Endothelial cell of umbilical vein (primary cell): Measurements from ENCODE around the gene LIN7C. TPM values are rescaled to one million over a fixed set of nuclear protein-coding genes. Genes with fewer than 3 reads are reported as not detected.

ENCODE experiments used
- BruUV-seq: library from RNA; stranded (reverse); fragments of 400-500 nt; replicated peaks from 2 replicates; lab custom pipeline; 2021; lab: Mats Ljungman, UMichigan
- CTCF ChIA-PET: fragments of 300-600, 350-600 bp; sonication (Branson Sonifier 250); formaldehyde crosslinking; loops from one replicate; lab custom pipeline; 2021; ENCODE audit warnings: antibody characterized with exemption, inconsistent platforms; lab: Charles Lee
- POLR2A ChIA-PET: fragments of 300-600, 350-600 bp; sonication (Branson Sonifier 250); formaldehyde crosslinking; loops from one replicate; lab custom pipeline; 2021; ENCODE audit warnings: antibody characterized with exemption, inconsistent platforms; lab: Charles Lee
- DNase-seq: peaks from one replicate; pipeline ENCODE4 v3.0.0-alpha.2; 2011; ENCODE audit warnings: low read depth, low spot score
- FAIRE-seq: peaks from 2 replicates; lab custom pipeline; 2011; peaks lifted over from hg19 to GRCh38; lab: Jason Lieb, UNC
- H2AFZ ChIP-seq: 2 replicates; pipeline ENCODE4 v1.6.0; 2012; ENCODE audit warnings: low read depth, low read length, control low read depth, inconsistent platforms
- H3K27ac ChIP-seq: 2 replicates; pipeline ENCODE4 v1.5.1; 2011; ENCODE audit warnings: low read depth, mild to moderate bottlenecking, control low read depth, low read length, moderate library complexity; ENCODE audit not compliant: insufficient read depth
- H3K27me3 ChIP-seq, 2 experiments: 2 replicates each; pipeline versions ENCODE4 v1.6.0 to v1.6.1; 2011; ENCODE audit warnings: low read length in 2 of 2, mixed read lengths in 1 of 2; ENCODE audit not compliant: control insufficient read depth in 2 of 2, insufficient read depth in 2 of 2
- H3K36me3 ChIP-seq, 2 experiments: 2 replicates in 1 of 2; 3 replicates in 1 of 2; pipeline ENCODE4 v1.5.1; 2011; ENCODE audit warnings: low read length in 2 of 2, mild to moderate bottlenecking in 1 of 2, moderate library complexity in 1 of 2; ENCODE audit not compliant: control insufficient read depth in 2 of 2, insufficient read depth in 2 of 2; ENCODE audit errors: extremely low read depth in 1 of 2
- H3K4me1 ChIP-seq: 3 replicates; pipeline ENCODE4 v1.5.1; 2011; ENCODE audit warnings: mild to moderate bottlenecking, low read length; ENCODE audit not compliant: control insufficient read depth, insufficient read depth; ENCODE audit errors: extremely low read depth
- H3K4me2 ChIP-seq: 2 replicates; pipeline ENCODE4 v1.6.1; 2011; ENCODE audit warnings: low read length, control low read depth, mixed read lengths; ENCODE audit not compliant: insufficient read depth
- H3K4me3 ChIP-seq, 3 experiments: fragments of 200-600 bp in 1 of 3; sonication (generic), shearing (Covaris generic) in 1 of 3; replicated peaks in 1 of 3; 2 replicates each; pipeline ENCODE4 v1.5.1; 2011 to 2016; ENCODE audit warnings: control low read depth in 3 of 3, low read length in 3 of 3, mild to moderate bottlenecking in 2 of 3, inconsistent platforms in 1 of 3, low read depth in 1 of 3, moderate library complexity in 1 of 3; ENCODE audit not compliant: insufficient read depth in 1 of 3
- H3K79me2 ChIP-seq: 2 replicates; pipeline ENCODE4 v1.6.0; 2012; ENCODE audit warnings: low read length, inconsistent platforms; ENCODE audit not compliant: control insufficient read depth, insufficient read depth
- H3K9ac ChIP-seq: replicated peaks from 2 replicates; pipeline ENCODE3; 2011; ENCODE audit warnings: low read length, control low read depth; ENCODE audit not compliant: insufficient read depth; ENCODE audit errors: extremely low read depth
- H3K9me1 ChIP-seq: replicated peaks from 3 replicates; pipeline ENCODE4 v1.6.0; 2011; ENCODE audit warnings: mild to moderate bottlenecking, low read length; ENCODE audit not compliant: control insufficient read depth, insufficient read depth; ENCODE audit errors: extremely low read depth
- H3K9me3 ChIP-seq: replicated peaks from 2 replicates; pipeline ENCODE4 v1.5.1; 2012; ENCODE audit warnings: low read length, inconsistent platforms; ENCODE audit not compliant: control insufficient read depth, insufficient read depth
- H4K20me1 ChIP-seq: replicated peaks from 2 replicates; pipeline ENCODE3; 2011; ENCODE audit warnings: mild to moderate bottlenecking, low read length; ENCODE audit not compliant: control insufficient read depth, insufficient read depth; ENCODE audit errors: extremely low read depth
- EZH2 ChIP-seq: IDR thresholded peaks from 2 replicates; pipeline ENCODE4 v1.6.1; 2012; ENCODE audit warnings: borderline replicate concordance, low read depth, mild to moderate bottlenecking, moderate library complexity, low read length, inconsistent platforms; ENCODE audit not compliant: severe bottlenecking
- FOS ChIP-seq: IDR thresholded peaks from 2 replicates; pipeline ENCODE4 v1.6.1; 2011; ENCODE audit warnings: mild to moderate bottlenecking, low read length, moderate library complexity, borderline replicate concordance; ENCODE audit not compliant: insufficient read depth
- GATA2 ChIP-seq: IDR thresholded peaks from 2 replicates; pipeline ENCODE4 v1.7.0; 2011; ENCODE audit warnings: low read depth, mild to moderate bottlenecking, moderate library complexity, mixed read lengths, low read length; ENCODE audit not compliant: insufficient read length, insufficient read depth
- JUN ChIP-seq: IDR thresholded peaks from 2 replicates; pipeline ENCODE4 v1.6.1; 2011; ENCODE audit warnings: borderline replicate concordance, low read depth; ENCODE audit not compliant: insufficient read length, insufficient read depth
- MAX ChIP-seq: IDR thresholded peaks from 2 replicates; pipeline ENCODE4 v1.6.1; 2011; ENCODE audit not compliant: insufficient read depth, insufficient read length
- MYC ChIP-seq: IDR thresholded peaks from one replicate; pipeline ENCODE4 v1.6.1; 2011; ENCODE audit warnings: mild to moderate bottlenecking, low read depth, low read length
- POLR2A ChIP-seq: IDR thresholded peaks from 2 replicates; pipeline ENCODE4 v1.6.1; 2012; ENCODE audit warnings: low read depth, mild to moderate bottlenecking, control low read depth, low read length
- POLR2AphosphoS5 ChIP-seq: IDR thresholded peaks from 2 replicates; pipeline ENCODE4 v1.6.1; 2012; ENCODE audit warnings: low read depth, mild to moderate bottlenecking, control low read depth, low read length, moderate library complexity; ENCODE audit not compliant: insufficient read depth
- dilution Hi-C: fragments of 300-500 bp; cut with MboI; formaldehyde crosslinking; loops from one replicate; pipeline ENCODE4 v1.15.0; 2019; ENCODE audit warnings: low sequenced_read_pairs; ENCODE audit not compliant: extremely low pct_ligation_motif_present
- intact Hi-C: fragments of 100-400 bp; cut with micrococcal nuclease; formaldehyde crosslinking; loops from one replicate; pipeline ENCODE4 v1.10.0; 2022
- polyA plus RNA-seq, 4 experiments: library from polyadenylated mRNA; depleted of rRNA in 3 of 4; stranded (reverse) in 3 of 4; unstranded in 1 of 4; fragments of >200 nt; gene quantifications; 2 replicates each; pipeline versions ENCODE4 v1.2.1 to v1.2.3, GENCODE V29; 2011 to 2012; ENCODE audit warnings: missing spikeins in 1 of 4
- total RNA-seq: library from RNA; stranded (reverse); gene quantifications from 2 replicates; pipeline ENCODE4 v1.2.3, GENCODE V29; 2021
- TF ChIP-seq, protein P1 (sequence below), 2 donors: IDR thresholded peaks; 1 replicate in 1 of 2; 2 replicates in 1 of 2; pipeline ENCODE4 v1.5.1; 2011; ENCODE audit warnings: low read length in 2 of 2, mild to moderate bottlenecking in 2 of 2, moderate library complexity in 2 of 2, control low read depth in 1 of 2, inconsistent platforms in 1 of 2, low read depth in 1 of 2; ENCODE audit not compliant: insufficient read depth in 1 of 2; ENCODE audit errors: extremely low read depth in 1 of 2

The LIN7C gene
- total and polyA plus RNA-seq, 2 donors (not counting 3 experiments of a cell fraction or from before 2014, with no cell fraction given): 7.1 to 24.9 TPM

DNA sequence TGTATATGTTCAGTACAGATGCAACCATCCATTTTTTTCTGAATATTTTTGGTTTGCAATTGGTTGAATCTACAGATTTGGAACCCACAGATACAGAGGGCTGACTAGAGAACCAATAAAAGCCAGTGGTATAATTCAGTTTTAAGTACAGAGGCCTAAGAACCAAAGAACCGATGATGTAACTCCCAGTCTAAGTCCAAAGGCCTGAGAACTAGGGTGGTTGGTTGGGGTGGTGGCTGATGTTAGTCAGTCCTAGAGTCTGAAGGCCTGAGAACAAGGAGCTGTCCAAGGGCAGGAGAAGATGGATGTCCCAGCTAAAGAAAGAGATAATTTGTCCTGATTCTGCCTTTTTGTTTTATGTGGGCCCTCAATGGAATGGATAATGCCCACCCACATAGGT lies 48.7 kb upstream of the LIN7C start:
- no peaks in the 10 kb centered on the region for H4K20me1 ChIP-seq
- no peaks in the 10 kb centered on the region for H3K36me3 ChIP-seq
- no peaks in the 10 kb centered on the region for H3K79me2 ChIP-seq
- H3K27me3 ChIP-seq: no peaks in the 10 kb centered on the region
- no peak overlapping the region for H3K9ac ChIP-seq
- FAIRE-seq (no peak), DNase-seq (no peak)
- CTCF ChIA-PET: no interaction called here
- no peaks in the 10 kb centered on the region for H3K9me3 ChIP-seq
- no peak for TF ChIP-seq MYC
- TF ChIP-seq POLR2AphosphoS5: no peak
- TF ChIP-seq, protein P1, sequence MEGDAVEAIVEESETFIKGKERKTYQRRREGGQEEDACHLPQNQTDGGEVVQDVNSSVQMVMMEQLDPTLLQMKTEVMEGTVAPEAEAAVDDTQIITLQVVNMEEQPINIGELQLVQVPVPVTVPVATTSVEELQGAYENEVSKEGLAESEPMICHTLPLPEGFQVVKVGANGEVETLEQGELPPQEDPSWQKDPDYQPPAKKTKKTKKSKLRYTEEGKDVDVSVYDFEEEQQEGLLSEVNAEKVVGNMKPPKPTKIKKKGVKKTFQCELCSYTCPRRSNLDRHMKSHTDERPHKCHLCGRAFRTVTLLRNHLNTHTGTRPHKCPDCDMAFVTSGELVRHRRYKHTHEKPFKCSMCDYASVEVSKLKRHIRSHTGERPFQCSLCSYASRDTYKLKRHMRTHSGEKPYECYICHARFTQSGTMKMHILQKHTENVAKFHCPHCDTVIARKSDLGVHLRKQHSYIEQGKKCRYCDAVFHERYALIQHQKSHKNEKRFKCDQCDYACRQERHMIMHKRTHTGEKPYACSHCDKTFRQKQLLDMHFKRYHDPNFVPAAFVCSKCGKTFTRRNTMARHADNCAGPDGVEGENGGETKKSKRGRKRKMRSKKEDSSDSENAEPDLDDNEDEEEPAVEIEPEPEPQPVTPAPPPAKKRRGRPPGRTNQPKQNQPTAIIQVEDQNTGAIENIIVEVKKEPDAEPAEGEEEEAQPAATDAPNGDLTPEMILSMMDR (IDR thresholded peaks at IDR 0.05; ENCODE audit: extremely low read depth in 1 of 2, insufficient read depth in 1 of 2, low read depth in 1 of 2, low read length in 2 of 2): no peak
- no peak for TF ChIP-seq MAX
- no peak for TF ChIP-seq POLR2A
- no peak for TF ChIP-seq FOS
- no peak for TF ChIP-seq JUN
- TF ChIP-seq GATA2: no peak
- no peak for TF ChIP-seq EZH2
- no peak overlapping the region for H3K4me3 ChIP-seq
- H3K9me1 ChIP-seq: no peaks in the 10 kb centered on the region
- H3K4me1 ChIP-seq: no peaks in the 10 kb centered on the region
- intact Hi-C loops (no loop called here), dilution Hi-C loops (no loop called here)
- BruUV-seq: no TSS peak
- H3K27ac ChIP-seq: no peak overlapping the region
- POLR2A ChIA-PET: no interaction called here
- H3K4me2 ChIP-seq: no peak overlapping the region
- H2AFZ ChIP-seq: no peak overlapping the region
